K562 (cell line): ENCODE results near the gene METAP1D. TPM values are rescaled to one million over a fixed set of nuclear protein-coding genes. Genes with fewer than 3 reads are reported as not detected.
A peak's percentile ranks its signal among the peaks of the same experiment; 100 is the strongest.

ENCODE experiments used
- ATAC-seq: fragments of 200-7000 bp; cut with Tn5 transposase; 3 replicates; pipeline ENCODE4 v1.9.1; 2020; ENCODE audit warnings: moderate library complexity
- BruUV-seq: library from RNA; stranded (reverse); fragments of 400-500 nt; replicated peaks from 2 replicates; lab custom pipeline; 2021; lab: Mats Ljungman, UMichigan
- CTCF ChIA-PET: fragments of 300-600 bp; formaldehyde crosslinking; extraction: SDS; loops from one replicate; lab custom pipeline; 2021; ENCODE audit warnings: low intra/inter-chr PET ratio; lab: Yijun Ruan, JAX
- POLR2A ChIA-PET: fragments of 300-600, 350-650 bp; sonication (Branson Sonifier 250); formaldehyde crosslinking; extraction: SDS; loops from one replicate; lab custom pipeline; 2021; ENCODE audit warnings: antibody characterized with exemption, inconsistent platforms; lab: Yijun Ruan, JAX
- DNase-seq, 4 experiments: peaks; one replicate each; pipeline versions ENCODE4 v3.0.0 to v3.0.0-alpha.2; 2011 to 2018; ENCODE audit warnings: low spot score in 3 of 4, mixed read lengths in 3 of 4; ENCODE audit errors: extremely low read depth in 1 of 4
- FAIRE-seq: peaks from 2 replicates; lab custom pipeline; 2011; peaks lifted over from hg19 to GRCh38; lab: Jason Lieb, UNC
- H2AFZ ChIP-seq: 2 replicates; pipeline ENCODE4 v1.6.0; 2011; ENCODE audit warnings: low read depth, low read length, control low read depth, inconsistent platforms
- H3K27ac ChIP-seq: fragments of 200-600 bp; 3 replicates; pipeline ENCODE4 v1.8.0; 2011; ENCODE audit warnings: low read depth, mild to moderate bottlenecking, control low read depth, inconsistent platforms, low read length, moderate library complexity, mixed read lengths; ENCODE audit errors: extremely low read depth
- H3K27me3 ChIP-seq, 2 experiments: fragments of 300-600 bp in 1 of 2; 2 replicates in 1 of 2; 3 replicates in 1 of 2; pipeline versions ENCODE4 v1.6.0 to v1.8.0; 2011; ENCODE audit warnings: inconsistent platforms in 2 of 2, low read length in 2 of 2, mild to moderate bottlenecking in 1 of 2, mixed read lengths in 1 of 2, moderate library complexity in 1 of 2; ENCODE audit not compliant: control insufficient read depth in 2 of 2, insufficient read depth in 2 of 2
- H3K36me3 ChIP-seq: fragments of 300-600 bp; 3 replicates; pipeline ENCODE4 v1.8.0; 2011; ENCODE audit warnings: mild to moderate bottlenecking, low read length, inconsistent platforms; ENCODE audit not compliant: control insufficient read depth, insufficient read depth
- H3K4me1 ChIP-seq, 2 experiments: fragments of 200-600 bp in 1 of 2; replicated peaks in 1 of 2; 2 replicates in 1 of 2; 3 replicates in 1 of 2; pipeline versions ENCODE4 v1.5.1 to v1.8.0; 2011; ENCODE audit warnings: inconsistent platforms in 2 of 2, low read length in 2 of 2, mild to moderate bottlenecking in 1 of 2, mixed read lengths in 1 of 2, moderate library complexity in 1 of 2; ENCODE audit not compliant: control insufficient read depth in 2 of 2, insufficient read depth in 2 of 2
- H3K4me2 ChIP-seq: 2 replicates; pipeline ENCODE4 v1.6.1; 2011; ENCODE audit warnings: low read length, control low read depth, inconsistent platforms, mixed read lengths; ENCODE audit not compliant: insufficient read depth
- H3K4me3 ChIP-seq: fragments of 200-600 bp; sonication (generic), shearing (Covaris generic); 2 replicates; pipeline ENCODE4 v1.5.1; 2016; ENCODE audit warnings: control low read depth, inconsistent platforms
- H3K79me2 ChIP-seq: fragments of 200-600 bp; 3 replicates; pipeline ENCODE4 v1.8.0; 2011; ENCODE audit warnings: low read length, inconsistent platforms; ENCODE audit not compliant: control insufficient read depth, insufficient read depth
- H3K9ac ChIP-seq, 2 experiments: 2 replicates each; pipeline versions ENCODE4 v1.6.0 to v1.6.1; 2011; ENCODE audit warnings: low read depth in 2 of 2, low read length in 2 of 2, control low read depth in 1 of 2, inconsistent platforms in 1 of 2, mild to moderate bottlenecking in 1 of 2, mixed read lengths in 1 of 2; ENCODE audit not compliant: insufficient read depth in 1 of 2
- H3K9me1 ChIP-seq: one replicate; pipeline ENCODE4 v1.6.0; 2011; ENCODE audit warnings: inconsistent platforms, mild to moderate bottlenecking, low read length, moderate library complexity; ENCODE audit not compliant: control insufficient read depth, insufficient read depth
- H3K9me3 ChIP-seq: replicated peaks from 2 replicates; pipeline ENCODE4 v1.5.1; 2011; ENCODE audit warnings: low read depth, low read length, inconsistent platforms; ENCODE audit not compliant: control insufficient read depth, insufficient read depth
- H4K20me1 ChIP-seq: replicated peaks from 2 replicates; pipeline ENCODE4 v1.6.1; 2011; ENCODE audit warnings: low read length, inconsistent platforms, mixed read lengths; ENCODE audit not compliant: control insufficient read depth, insufficient read depth
- BCOR ChIP-seq: fragments of 450-650 bp; IDR thresholded peaks from 2 replicates; pipeline ENCODE4 v1.6.1; 2016
- CCAR2 ChIP-seq: fragments of 200-400 bp; formaldehyde crosslinking; IDR thresholded peaks from 2 replicates; pipeline ENCODE4 v1.6.1; 2017; ENCODE audit warnings: mild to moderate bottlenecking, low read depth, low read length
- DPF2 ChIP-seq: fragments of 450-650 bp; IDR thresholded peaks from 2 replicates; pipeline ENCODE4 v1.6.1; 2016
- FOXJ3 ChIP-seq: sonication (generic); formaldehyde crosslinking; IDR thresholded peaks from 2 replicates; pipeline ENCODE4 v1.4.0; 2020; ENCODE audit warnings: mild to moderate bottlenecking, missing genetic modification reagents
- HDAC2 ChIP-seq: fragments of 450-650 bp; IDR thresholded peaks from 2 replicates; pipeline ENCODE4 v1.6.1; 2016; ENCODE audit warnings: mild to moderate bottlenecking
- HNRNPL ChIP-seq: fragments of 200-400 bp; formaldehyde crosslinking; IDR thresholded peaks from 2 replicates; pipeline ENCODE4 v1.6.1; 2017; ENCODE audit warnings: low read depth, mild to moderate bottlenecking, low read length
- MCM7 ChIP-seq, 2 experiments: fragments of 450-650 bp; IDR thresholded peaks; 2 replicates each; pipeline ENCODE4 v1.6.1; 2016 to 2018
- MNT ChIP-seq, 2 experiments: fragments of 450-650 bp; conservative IDR thresholded peaks; 2 replicates each; pipeline ENCODE4 v1.6.1; 2017; ENCODE audit warnings: mild to moderate bottlenecking in 2 of 2, moderate library complexity in 2 of 2
- NR2C2 ChIP-seq, 2 experiments: fragments of 200-800 bp in 1 of 2; sonication (Bioruptor generic) in 1 of 2; sonication (generic) in 1 of 2; formaldehyde crosslinking in 1 of 2; IDR thresholded peaks; 2 replicates each; pipeline versions ENCODE4 v1.6.1 to v1.8.0; 2016 to 2022; ENCODE audit warnings: mild to moderate bottlenecking in 1 of 2, missing compliant biosample characterization in 1 of 2, missing genetic modification characterization in 1 of 2, missing genetic modification reagents in 1 of 2
- PML ChIP-seq: IDR thresholded peaks from 2 replicates; pipeline ENCODE4 v1.6.1; 2012; ENCODE audit warnings: low read length, inconsistent platforms
- POLR2AphosphoS2 ChIP-seq: IDR thresholded peaks from 2 replicates; pipeline ENCODE4 v1.6.1; 2012; ENCODE audit warnings: low read length, improper control_type of control experiment
- RBFOX2 ChIP-seq: fragments of 200-400 bp; formaldehyde crosslinking; IDR thresholded peaks from 2 replicates; pipeline ENCODE4 v1.6.1; 2017; ENCODE audit warnings: low read depth, mild to moderate bottlenecking, low read length, moderate library complexity
- SAFB2 ChIP-seq: fragments of 200-400 bp; formaldehyde crosslinking; IDR thresholded peaks from 2 replicates; pipeline ENCODE4 v1.6.1; 2018; ENCODE audit warnings: borderline replicate concordance, low read length, low read depth, moderate library complexity; ENCODE audit not compliant: severe bottlenecking
- SP2 ChIP-seq: IDR thresholded peaks from 2 replicates; pipeline ENCODE4 v1.6.1; 2011; ENCODE audit warnings: mild to moderate bottlenecking, low read depth, low read length, moderate library complexity; ENCODE audit not compliant: poor library complexity, severe bottlenecking; ENCODE audit errors: extremely low read depth
- SRSF1 ChIP-seq: fragments of 200-400 bp; formaldehyde crosslinking; IDR thresholded peaks from 2 replicates; pipeline ENCODE4 v1.6.1; 2017; ENCODE audit warnings: mild to moderate bottlenecking, low read depth, low read length, moderate library complexity
- SRSF9 ChIP-seq: fragments of 200-400 bp; formaldehyde crosslinking; IDR thresholded peaks from 2 replicates; pipeline ENCODE4 v1.6.1; 2017; ENCODE audit warnings: low read depth, low read length, borderline replicate concordance
- ZC3H11A ChIP-seq: IDR thresholded peaks from 2 replicates; pipeline ENCODE4 v1.6.1; 2012; ENCODE audit warnings: low read depth, low read length, improper control_type of control experiment
- ZNF140 ChIP-seq: fragments of 250-450 bp; sonication (Bioruptor Pico); IDR thresholded peaks from 2 replicates; pipeline ENCODE4 v1.8.0; 2021; ENCODE audit warnings: moderate library complexity, mild to moderate bottlenecking, inconsistent platforms
- ZNF184 ChIP-seq: sonication (generic); formaldehyde crosslinking; IDR thresholded peaks from 2 replicates; pipeline ENCODE4 v1.5.0; 2020; ENCODE audit warnings: missing genetic modification reagents
- ZNF507 ChIP-seq: conservative IDR thresholded peaks from 2 replicates; pipeline ENCODE4 v1.6.1; 2017; ENCODE audit warnings: missing genetic modification characterization, missing compliant biosample characterization
- WGBS: fragments of 100-300 bp; shearing (Covaris generic); methylation state at CpG from one replicate; pipeline ENCODE4 v1.1.6; 2016; ENCODE audit warnings: low coverage, mixed read lengths; ENCODE audit not compliant: insufficient coverage; ENCODE audit errors: missing lambda C conversion rate; 5-methylcytosine and 5-hydroxymethylcytosine counted together
- in situ Hi-C: fragments of 300-500 bp; cut with MboI; formaldehyde crosslinking; loops from 4 replicates; pipeline ENCODE4 v1.15.0; 2018; ENCODE audit warnings: inconsistent platforms, mixed read lengths
- intact Hi-C: fragments of 100-400 bp; cut with micrococcal nuclease; formaldehyde crosslinking; loops from 2 replicates; pipeline ENCODE4 v1.14.2; 2022
- polyA plus RNA-seq, 8 experiments: library from polyadenylated mRNA; depleted of rRNA in 4 of 8; stranded (reverse) in 5 of 8; unstranded in 3 of 8; fragments of >200 nt; fragmentation: Nextera tagmentation in 2 of 8; fragmentation: Illumina TruSeq in 1 of 8; extraction: Ambion mirVana in 2 of 8; extraction: Trizol in 1 of 8; gene quantifications; 2 replicates each; pipeline versions ENCODE4 v1.2.1 to v1.2.3, GENCODE V29; 2011 to 2014; ENCODE audit warnings: inconsistent platforms in 1 of 8, missing spikeins in 1 of 8
- total RNA-seq, 7 experiments: library from RNA; depleted of rRNA in 6 of 7; stranded (reverse); fragments of >200 nt in 6 of 7; fragmentation: Illumina TruSeq in 2 of 7; extraction: Trizol in 2 of 7; gene quantifications; 2 replicates each; pipeline versions ENCODE4 v1.2.1 to v1.2.3, GENCODE V29; 2011 to 2021; ENCODE audit warnings: low replicate concordance in 1 of 7
- TF ChIP-seq, protein P1 (sequence below): conservative IDR thresholded peaks from 2 replicates; pipeline ENCODE4 v1.6.1; 2011; ENCODE audit warnings: low read depth, mild to moderate bottlenecking, low read length; ENCODE audit not compliant: control insufficient read depth

METAP1D gene
- total and polyA plus RNA-seq, 9 of the 15 experiments (the other 6 are each of a cell fraction or from before 2014, with no cell fraction given), result 8.0 to 23.4 (median 15.7) TPM

GRCh38 chr2:172099472-172100079 is 99.8 kb downstream of the METAP1D start:
- peak overlapping the region; percentile 98 for H2AFZ ChIP-seq
- in situ Hi-C loops (loop anchor here (25.0 kb wide), 1 partner anchor 1137 kb away; no protein-coding TSS in a partner anchor), intact Hi-C loops (loop anchor here (10.0 kb wide), 1 partner anchor 175 kb away; the partner anchor contains the start of gene HAT1)
- H3K4me1 ChIP-seq, result peaks cover 23 to 69% of the 10 kb centered on the region in 2 experiments
- FAIRE-seq (no peak), DNase-seq (no peak), ATAC-seq (no peak)
- peak overlapping the region; percentile 81 for H3K4me2 ChIP-seq
- no peaks in the 10 kb centered on the region for H4K20me1 ChIP-seq
- no TSS peak for BruUV-seq
- H3K4me3 ChIP-seq, result peak overlapping the region; percentile 33; the same call in 1 of the 2 replicates
- 69% methylated on average over 7 of the region's 13 CpGs for WGBS
- peak overlapping the region; percentile 72; the same call in 2 of the 3 replicates for H3K27ac ChIP-seq
- ChIA-PET CTCF (no interaction called here), POLR2A (interaction anchor here (0.7 to 2.4 kb wide), 9 partner anchors 10 to 666 kb away, joined by 3 to 14 read pairs (median 3); partner anchors contain the start of genes DCAF17, DLX1 and METTL8)
- H3K79me2 ChIP-seq, result no peaks in the 10 kb centered on the region
- H3K9me1 ChIP-seq, result no peaks in the 10 kb centered on the region
- H3K9me3 ChIP-seq, result no peaks in the 10 kb centered on the region
- no peaks in the 10 kb centered on the region for H3K36me3 ChIP-seq
- peak overlapping the region; percentile 63 to 94 for H3K9ac ChIP-seq
- no peaks in the 10 kb centered on the region; a peak in 1 of 5 replicates for H3K27me3 ChIP-seq
- TF ChIP-seq HNRNPL (no peak), SP2 (no peak), ZNF140 (CRISPR knock-in tag) (no peak), ZC3H11A (no peak), ZNF184 (no peak), FOXJ3 (no peak), PML (0 out of 2 replicates have a peak, but pooled peaks have one; percentile 9), NR2C2 (CRISPR knock-in tag; IDR thresholded peaks at IDR 0.05) (no peak), NR2C2 (tag; IDR thresholded peaks at IDR 0.05) (no peak), POLR2AphosphoS2 (no peak), ZNF507 (tag) (no peak), MCM7 (IDR thresholded peaks at IDR 0.05) (no peak), CCAR2 (no peak), HDAC2 (no peak; the same call in 1 of the 2 replicates), RBFOX2 (no peak), DPF2 (no peak), BCOR (no peak), SAFB2 (no peak), MNT (conservative IDR thresholded peaks at IDR 0.05) (peak in 1 of 2 experiments; percentile 11; a peak in 1 of 4 replicates), SRSF1 (no peak), SRSF9 (no peak)
- TF ChIP-seq, protein P1, sequence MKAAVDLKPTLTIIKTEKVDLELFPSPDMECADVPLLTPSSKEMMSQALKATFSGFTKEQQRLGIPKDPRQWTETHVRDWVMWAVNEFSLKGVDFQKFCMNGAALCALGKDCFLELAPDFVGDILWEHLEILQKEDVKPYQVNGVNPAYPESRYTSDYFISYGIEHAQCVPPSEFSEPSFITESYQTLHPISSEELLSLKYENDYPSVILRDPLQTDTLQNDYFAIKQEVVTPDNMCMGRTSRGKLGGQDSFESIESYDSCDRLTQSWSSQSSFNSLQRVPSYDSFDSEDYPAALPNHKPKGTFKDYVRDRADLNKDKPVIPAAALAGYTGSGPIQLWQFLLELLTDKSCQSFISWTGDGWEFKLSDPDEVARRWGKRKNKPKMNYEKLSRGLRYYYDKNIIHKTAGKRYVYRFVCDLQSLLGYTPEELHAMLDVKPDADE, result no peak
